ENCODE data around the gene TRAPPC11. TPM values are rescaled to one million over a fixed set of nuclear protein-coding genes. Genes with fewer than 3 reads are reported as not detected.

TRAPPC11 gene
- total RNA-seq, 1 experiment from 2014 or later: 32.2 TPM

DNA sequence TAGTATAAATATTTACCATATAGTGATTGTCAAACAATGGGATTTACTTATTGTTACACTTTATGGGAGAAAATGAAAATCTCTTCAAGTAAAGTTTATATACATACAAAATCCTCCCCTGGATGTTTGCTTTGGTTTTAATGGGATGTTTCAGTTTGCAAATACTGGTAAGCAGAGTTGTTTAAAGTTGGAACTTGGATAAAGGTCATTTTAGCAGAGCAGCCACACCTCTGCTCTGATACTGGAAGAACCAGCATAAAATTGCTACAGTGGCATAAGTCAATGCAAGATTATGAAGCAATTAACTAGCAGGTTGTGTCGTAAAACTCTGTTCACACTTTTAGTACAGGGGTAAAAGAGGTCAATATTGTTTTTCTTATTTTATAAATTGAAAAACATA lies 101.2 kb downstream of the TRAPPC11 start:
- Mint-ChIP-seq H3K36me3 (ENCODE audit: insufficient read depth in 1 of 3, low read depth in 3 of 3) (no peaks in the 10 kb centered on the region), H3K27ac (no peak overlapping the region), H3K27me3 (ENCODE audit: low read depth) (no peaks in the 10 kb centered on the region; the same call in none of the 2 replicates), H3K4me1 (peaks cover 3 to 19% of the 10 kb centered on the region in 2 experiments), H3K4me3 (no peak overlapping the region), H3K9me3 (no peaks in the 10 kb centered on the region)
- H3T11ph ChIP-seq (ENCODE audit: low read length): no peak overlapping the region
- H4K5ac ChIP-seq (ENCODE audit: insufficient read length, low read depth, low read length): no peak overlapping the region
- H2BK5ac ChIP-seq (ENCODE audit: insufficient read length, low read length): no peak overlapping the region
- no peaks in the 10 kb centered on the region for H3K4me1 ChIP-seq (ENCODE audit: insufficient read depth, low read length)
- no peak overlapping the region for H3K27ac ChIP-seq (ENCODE audit: insufficient read length, low read depth, low read length)
- no peak overlapping the region for H2BK20ac ChIP-seq (ENCODE audit: low read depth, low read length, poor library complexity, severe bottlenecking)
- no peak overlapping the region for H3K23ac ChIP-seq (ENCODE audit: insufficient read length, low read depth, low read length)
- no peak overlapping the region for H2AK5ac ChIP-seq (ENCODE audit: insufficient read length, low read length)
- no peaks in the 10 kb centered on the region for H3K79me2 ChIP-seq (ENCODE audit: insufficient read depth, low read length)
- peaks cover 5% of the 10 kb centered on the region for H3K23me2 ChIP-seq (ENCODE audit: insufficient read length, low read depth, low read length, poor library complexity, severe bottlenecking)
- no peak overlapping the region for H3K9ac ChIP-seq (ENCODE audit: extremely low read depth, insufficient read length, low read length)
- no peak overlapping the region for H2BK12ac ChIP-seq (ENCODE audit: insufficient read length, low read depth, low read length)
- no peak overlapping the region for H3K14ac ChIP-seq (ENCODE audit: insufficient read depth, low read length)
- H4K91ac ChIP-seq (ENCODE audit: insufficient read length, low read depth, low read length): no peak overlapping the region
- H2BK120ac ChIP-seq (ENCODE audit: low read depth, low read length, poor library complexity, severe bottlenecking): no peak overlapping the region
- no peaks in the 10 kb centered on the region for H3K9me3 ChIP-seq (ENCODE audit: control insufficient read depth, low read depth, low read length)
- H3K79me1 ChIP-seq (ENCODE audit: insufficient read depth, low read depth, low read length, poor library complexity, severe bottlenecking): no peaks in the 10 kb centered on the region
- no peak overlapping the region for H3K18ac ChIP-seq (ENCODE audit: insufficient read length, low read depth, low read length)
- H2BK15ac ChIP-seq (ENCODE audit: low read depth, low read length): no peak overlapping the region
- H3K4ac ChIP-seq (ENCODE audit: low read depth, low read length): no peak overlapping the region
- TF ChIP-seq, protein P1, sequence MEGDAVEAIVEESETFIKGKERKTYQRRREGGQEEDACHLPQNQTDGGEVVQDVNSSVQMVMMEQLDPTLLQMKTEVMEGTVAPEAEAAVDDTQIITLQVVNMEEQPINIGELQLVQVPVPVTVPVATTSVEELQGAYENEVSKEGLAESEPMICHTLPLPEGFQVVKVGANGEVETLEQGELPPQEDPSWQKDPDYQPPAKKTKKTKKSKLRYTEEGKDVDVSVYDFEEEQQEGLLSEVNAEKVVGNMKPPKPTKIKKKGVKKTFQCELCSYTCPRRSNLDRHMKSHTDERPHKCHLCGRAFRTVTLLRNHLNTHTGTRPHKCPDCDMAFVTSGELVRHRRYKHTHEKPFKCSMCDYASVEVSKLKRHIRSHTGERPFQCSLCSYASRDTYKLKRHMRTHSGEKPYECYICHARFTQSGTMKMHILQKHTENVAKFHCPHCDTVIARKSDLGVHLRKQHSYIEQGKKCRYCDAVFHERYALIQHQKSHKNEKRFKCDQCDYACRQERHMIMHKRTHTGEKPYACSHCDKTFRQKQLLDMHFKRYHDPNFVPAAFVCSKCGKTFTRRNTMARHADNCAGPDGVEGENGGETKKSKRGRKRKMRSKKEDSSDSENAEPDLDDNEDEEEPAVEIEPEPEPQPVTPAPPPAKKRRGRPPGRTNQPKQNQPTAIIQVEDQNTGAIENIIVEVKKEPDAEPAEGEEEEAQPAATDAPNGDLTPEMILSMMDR (conservative IDR thresholded peaks at IDR 0.05): no peak
- no peaks in the 10 kb centered on the region for H3K27me3 ChIP-seq (ENCODE audit: insufficient read depth, low read length)
- no peak for DNase-seq
- no peak overlapping the region for H3K4me2 ChIP-seq (ENCODE audit: insufficient read depth, insufficient read length, low read length)
- no CpG with 5 or more reads among the region's 1 CpG for whole genome bisulfite sequencing (ENCODE audit: extremely low coverage, insufficient read length, low lambda C conversion rate)
- no peak overlapping the region for H4K8ac ChIP-seq (replicated peaks; ENCODE audit: insufficient read length, low read depth, low read length)
- no peaks in the 10 kb centered on the region for H4K20me1 ChIP-seq (ENCODE audit: control insufficient read depth, insufficient read depth, insufficient read length)
- no peak overlapping the region for H2AFZ ChIP-seq (ENCODE audit: low read length)
- no peak overlapping the region for H3K56ac ChIP-seq (ENCODE audit: insufficient read length, low read depth, low read length)

Other genes starting within 250 kb of the TRAPPC11 start
- gene CDKN2AIP, start 214.7 kb upstream of the TRAPPC11 start, total RNA-seq (2021): 23.0 and 24.0 TPM in 2 replicates
- 16.9 and 18.6 TPM in 2 replicates for gene ING2, start 154.2 kb upstream of the TRAPPC11 start, total RNA-seq (2021)
- gene RWDD4, start 108 bp upstream of the TRAPPC11 start, total RNA-seq (2021): 17.8 and 19.3 TPM in 2 replicates
- gene STOX2, start 246.0 kb downstream of the TRAPPC11 start, total RNA-seq (2021): 27.5 and 28.2 TPM in 2 replicates

Measured in H9 (cell line).